GM18951 (cell line): Measurements from ENCODE around the gene CNRIP1.

Experiments
- POLR2A ChIP-seq: IDR thresholded peaks from 4 replicates; pipeline ENCODE4 v1.6.1; 2011; ENCODE audit warnings: mild to moderate bottlenecking; ENCODE audit not compliant: insufficient read length, insufficient read depth; ENCODE audit errors: extremely low read depth
- in situ Hi-C: fragments of 300-500 bp; cut with MboI; formaldehyde crosslinking; loops from one replicate; pipeline ENCODE4 v1.12.0; 2022; ENCODE audit warnings: low sequenced_read_pairs, mixed read lengths, inconsistent platforms; ENCODE audit not compliant: unreplicated experiment

Gene CNRIP1

GRCh38 chr2:68245066-68245465, 74.7 kb downstream of the CNRIP1 start:
- no peak for TF ChIP-seq POLR2A
- in situ Hi-C loops, result no loop called here

- in situ Hi-C loops, result no loop called here
- TF ChIP-seq POLR2A, result no peak
Measured at GRCh38 chr2:68244456-68244855, 75.3 kb downstream of the CNRIP1 start.
